Uterus (tissue), 2 donors: Measurements from ENCODE around the gene CWC27.

ENCODE experiments used
- CTCF ChIP-seq, 4 experiments: fragments of 200-600 bp in 2 of 4; fragments of 450-650 bp in 2 of 4; sonication (generic) in 2 of 4; IDR thresholded peaks; one replicate each; pipeline ENCODE4 v1.5.1; 2016 to 2019; ENCODE audit warnings: antibody characterized with exemption in 4 of 4, mild to moderate bottlenecking in 2 of 4, moderate library complexity in 1 of 4
- POLR2A ChIP-seq, 2 donors: fragments of 450-650 bp; IDR thresholded peaks; one replicate each; pipeline ENCODE4 v1.6.1; 2016; ENCODE audit warnings: antibody characterized with exemption in 2 of 2, mild to moderate bottlenecking in 1 of 2, moderate library complexity in 1 of 2

GRCh38 chr5:65014769-65015168, 246.0 kb downstream of the CWC27 start:
- no peak for TF ChIP-seq CTCF (IDR thresholded peaks at IDR 0.05)
- no peak for TF ChIP-seq POLR2A (IDR thresholded peaks at IDR 0.05)
